HCT116 (cell line): ENCODE measurements around the gene HOMER1.

Experiments used
- CEBPB ChIP-seq: IDR thresholded peaks from 2 replicates; pipeline ENCODE4 v1.6.1; 2012; ENCODE audit warnings: low read depth
- SIN3A ChIP-seq: IDR thresholded peaks from 2 replicates; pipeline ENCODE4 v1.6.1; 2012; ENCODE audit warnings: low read depth
- TF ChIP-seq, protein P1 (sequence below), 3 experiments: fragments of 200-600 bp in 1 of 3; sonication (generic) in 1 of 3; IDR thresholded peaks in 2 of 3; conservative IDR thresholded peaks in 1 of 3; 2 replicates each; pipeline ENCODE4 v1.5.1; 2012 to 2017; ENCODE audit warnings: low read depth in 2 of 3, low read length in 2 of 3, antibody characterized with exemption in 1 of 3, borderline replicate concordance in 1 of 3, control low read depth in 1 of 3, mild to moderate bottlenecking in 1 of 3, mixed read lengths in 1 of 3, mixed run types in 1 of 3, moderate library complexity in 1 of 3; ENCODE audit not compliant: insufficient read depth in 1 of 3
- TF ChIP-seq, protein P2 (sequence below): IDR thresholded peaks from 2 replicates; pipeline ENCODE4 v1.6.1; 2012; ENCODE audit warnings: low read depth

DNA sequence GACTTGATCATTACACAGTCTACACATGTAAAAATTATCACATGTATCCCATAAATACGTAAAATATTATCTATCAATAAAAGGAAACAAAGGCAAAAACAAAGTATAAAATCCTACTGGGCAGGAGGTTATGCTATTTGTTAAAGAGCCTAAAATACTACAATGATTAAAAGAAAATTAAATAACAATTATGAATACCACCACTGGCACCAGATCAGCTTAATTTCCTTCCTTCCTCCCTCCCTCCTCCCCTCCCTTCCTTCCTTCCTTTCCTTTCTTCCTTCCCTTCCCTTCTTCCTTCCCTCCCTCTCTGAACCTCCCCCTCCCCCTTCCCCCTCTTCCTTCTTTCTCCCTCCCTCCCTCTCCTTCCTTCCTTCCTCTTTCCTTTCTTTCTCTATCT lies 127.3 kb downstream of the HOMER1 start:
- TF ChIP-seq, protein P1, sequence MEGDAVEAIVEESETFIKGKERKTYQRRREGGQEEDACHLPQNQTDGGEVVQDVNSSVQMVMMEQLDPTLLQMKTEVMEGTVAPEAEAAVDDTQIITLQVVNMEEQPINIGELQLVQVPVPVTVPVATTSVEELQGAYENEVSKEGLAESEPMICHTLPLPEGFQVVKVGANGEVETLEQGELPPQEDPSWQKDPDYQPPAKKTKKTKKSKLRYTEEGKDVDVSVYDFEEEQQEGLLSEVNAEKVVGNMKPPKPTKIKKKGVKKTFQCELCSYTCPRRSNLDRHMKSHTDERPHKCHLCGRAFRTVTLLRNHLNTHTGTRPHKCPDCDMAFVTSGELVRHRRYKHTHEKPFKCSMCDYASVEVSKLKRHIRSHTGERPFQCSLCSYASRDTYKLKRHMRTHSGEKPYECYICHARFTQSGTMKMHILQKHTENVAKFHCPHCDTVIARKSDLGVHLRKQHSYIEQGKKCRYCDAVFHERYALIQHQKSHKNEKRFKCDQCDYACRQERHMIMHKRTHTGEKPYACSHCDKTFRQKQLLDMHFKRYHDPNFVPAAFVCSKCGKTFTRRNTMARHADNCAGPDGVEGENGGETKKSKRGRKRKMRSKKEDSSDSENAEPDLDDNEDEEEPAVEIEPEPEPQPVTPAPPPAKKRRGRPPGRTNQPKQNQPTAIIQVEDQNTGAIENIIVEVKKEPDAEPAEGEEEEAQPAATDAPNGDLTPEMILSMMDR (IDR thresholded peaks at IDR 0.05 in 2 of 3, conservative IDR thresholded peaks at IDR 0.05 in 1 of 3; ENCODE audit: borderline replicate concordance in 1 of 3, insufficient read depth in 1 of 3, low read depth in 2 of 3, low read length in 2 of 3): no peak
- TF ChIP-seq SIN3A (no peak), CEBPB (no peak)
- TF ChIP-seq, protein P2, sequence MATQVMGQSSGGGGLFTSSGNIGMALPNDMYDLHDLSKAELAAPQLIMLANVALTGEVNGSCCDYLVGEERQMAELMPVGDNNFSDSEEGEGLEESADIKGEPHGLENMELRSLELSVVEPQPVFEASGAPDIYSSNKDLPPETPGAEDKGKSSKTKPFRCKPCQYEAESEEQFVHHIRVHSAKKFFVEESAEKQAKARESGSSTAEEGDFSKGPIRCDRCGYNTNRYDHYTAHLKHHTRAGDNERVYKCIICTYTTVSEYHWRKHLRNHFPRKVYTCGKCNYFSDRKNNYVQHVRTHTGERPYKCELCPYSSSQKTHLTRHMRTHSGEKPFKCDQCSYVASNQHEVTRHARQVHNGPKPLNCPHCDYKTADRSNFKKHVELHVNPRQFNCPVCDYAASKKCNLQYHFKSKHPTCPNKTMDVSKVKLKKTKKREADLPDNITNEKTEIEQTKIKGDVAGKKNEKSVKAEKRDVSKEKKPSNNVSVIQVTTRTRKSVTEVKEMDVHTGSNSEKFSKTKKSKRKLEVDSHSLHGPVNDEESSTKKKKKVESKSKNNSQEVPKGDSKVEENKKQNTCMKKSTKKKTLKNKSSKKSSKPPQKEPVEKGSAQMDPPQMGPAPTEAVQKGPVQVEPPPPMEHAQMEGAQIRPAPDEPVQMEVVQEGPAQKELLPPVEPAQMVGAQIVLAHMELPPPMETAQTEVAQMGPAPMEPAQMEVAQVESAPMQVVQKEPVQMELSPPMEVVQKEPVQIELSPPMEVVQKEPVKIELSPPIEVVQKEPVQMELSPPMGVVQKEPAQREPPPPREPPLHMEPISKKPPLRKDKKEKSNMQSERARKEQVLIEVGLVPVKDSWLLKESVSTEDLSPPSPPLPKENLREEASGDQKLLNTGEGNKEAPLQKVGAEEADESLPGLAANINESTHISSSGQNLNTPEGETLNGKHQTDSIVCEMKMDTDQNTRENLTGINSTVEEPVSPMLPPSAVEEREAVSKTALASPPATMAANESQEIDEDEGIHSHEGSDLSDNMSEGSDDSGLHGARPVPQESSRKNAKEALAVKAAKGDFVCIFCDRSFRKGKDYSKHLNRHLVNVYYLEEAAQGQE: no peak
